HFF-Myc (cell line): Measurements from ENCODE around the gene HSPG2.
A peak's percentile ranks its signal among the peaks of the same experiment; 100 is the strongest.

ENCODE experiments used
- DNase-seq: peaks from one replicate; pipeline ENCODE4 v3.0.0-alpha.2; 2011; ENCODE audit warnings: low read depth; ENCODE audit errors: extremely low read depth
- H3K4me3 ChIP-seq: replicated peaks from 2 replicates; pipeline ENCODE4 v1.5.1; 2011; ENCODE audit warnings: low read depth, mild to moderate bottlenecking, control low read depth, low read length
- TF ChIP-seq, protein P1 (sequence below): IDR thresholded peaks from 2 replicates; pipeline ENCODE4 v1.5.1; 2012; ENCODE audit warnings: mild to moderate bottlenecking, low read depth, low read length, control low read depth; ENCODE audit errors: missing control alignments

Gene HSPG2

GRCh38 chr1:21870611-21871010 is 66.5 kb downstream of the HSPG2 start:
- no peak for DNase-seq
- TF ChIP-seq, protein P1, sequence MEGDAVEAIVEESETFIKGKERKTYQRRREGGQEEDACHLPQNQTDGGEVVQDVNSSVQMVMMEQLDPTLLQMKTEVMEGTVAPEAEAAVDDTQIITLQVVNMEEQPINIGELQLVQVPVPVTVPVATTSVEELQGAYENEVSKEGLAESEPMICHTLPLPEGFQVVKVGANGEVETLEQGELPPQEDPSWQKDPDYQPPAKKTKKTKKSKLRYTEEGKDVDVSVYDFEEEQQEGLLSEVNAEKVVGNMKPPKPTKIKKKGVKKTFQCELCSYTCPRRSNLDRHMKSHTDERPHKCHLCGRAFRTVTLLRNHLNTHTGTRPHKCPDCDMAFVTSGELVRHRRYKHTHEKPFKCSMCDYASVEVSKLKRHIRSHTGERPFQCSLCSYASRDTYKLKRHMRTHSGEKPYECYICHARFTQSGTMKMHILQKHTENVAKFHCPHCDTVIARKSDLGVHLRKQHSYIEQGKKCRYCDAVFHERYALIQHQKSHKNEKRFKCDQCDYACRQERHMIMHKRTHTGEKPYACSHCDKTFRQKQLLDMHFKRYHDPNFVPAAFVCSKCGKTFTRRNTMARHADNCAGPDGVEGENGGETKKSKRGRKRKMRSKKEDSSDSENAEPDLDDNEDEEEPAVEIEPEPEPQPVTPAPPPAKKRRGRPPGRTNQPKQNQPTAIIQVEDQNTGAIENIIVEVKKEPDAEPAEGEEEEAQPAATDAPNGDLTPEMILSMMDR, result no peak
- H3K4me3 ChIP-seq, result no peak overlapping the region

DNA sequence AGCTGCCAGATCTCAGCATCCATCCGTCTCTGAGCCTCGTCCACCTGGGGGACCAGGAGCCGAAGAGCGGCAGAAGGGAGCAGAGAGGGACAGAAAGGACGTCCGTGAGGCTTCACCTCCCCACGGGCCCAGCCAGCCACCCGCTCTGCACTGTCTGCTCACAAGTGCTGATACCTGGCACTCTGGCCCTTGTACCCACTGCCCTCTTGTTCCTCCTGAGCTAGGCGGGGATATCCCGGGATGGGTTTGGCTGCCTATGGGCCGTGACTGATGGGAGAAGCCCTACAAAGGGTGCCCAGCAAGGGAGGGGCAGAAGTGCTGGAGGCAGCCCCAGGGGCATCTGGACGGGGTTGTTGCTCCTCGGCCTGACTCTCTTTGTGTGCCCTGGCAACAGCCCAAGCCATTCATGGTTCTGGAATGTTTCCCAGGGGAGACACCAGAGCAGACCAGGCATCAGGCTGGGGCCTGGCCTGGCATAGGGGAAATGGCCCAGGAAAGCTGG is 67.4 kb downstream of the HSPG2 start:
- TF ChIP-seq, protein P1, result no peak
- peak; percentile 57 for DNase-seq
- no peak overlapping the region for H3K4me3 ChIP-seq

DNA sequence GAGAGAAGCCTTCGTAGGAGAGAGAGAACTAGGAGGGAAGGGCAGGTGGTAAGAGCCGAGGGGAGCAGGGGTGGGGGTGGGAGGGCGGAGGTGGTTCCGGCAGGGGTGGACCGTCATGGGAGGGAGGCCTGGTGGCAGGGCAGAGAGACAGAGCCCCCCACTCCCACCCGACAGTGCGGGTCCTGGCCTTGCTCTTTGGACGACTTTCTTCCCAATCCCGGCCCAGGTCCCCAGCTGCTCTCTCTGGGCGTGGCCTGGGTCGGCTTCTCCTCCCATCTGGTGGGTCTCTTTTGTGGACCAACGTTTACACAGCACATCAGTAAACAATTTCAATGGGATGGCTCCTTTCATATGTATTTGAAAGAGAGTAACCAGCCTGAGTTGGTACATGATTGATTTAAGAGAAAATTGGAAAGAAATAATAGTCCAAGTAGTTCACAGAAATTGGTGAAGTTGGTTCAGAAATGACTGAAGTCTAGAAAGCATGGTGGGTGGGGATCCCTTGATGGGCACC is 68.1 kb downstream of the HSPG2 start:
- TF ChIP-seq, protein P1, result no peak
- no peak for DNase-seq
- H3K4me3 ChIP-seq, result no peak overlapping the region

GRCh38 chr1:21868482-21868881 is 68.6 kb downstream of the HSPG2 start:
- no peak overlapping the region for H3K4me3 ChIP-seq
- no peak for DNase-seq
- TF ChIP-seq, protein P1, result no peak

GRCh38 chr1:21867451-21867996 is 69.6 kb downstream of the HSPG2 start:
- no peak for DNase-seq
- TF ChIP-seq, protein P1, result no peak
- H3K4me3 ChIP-seq, result no peak overlapping the region

DNA sequence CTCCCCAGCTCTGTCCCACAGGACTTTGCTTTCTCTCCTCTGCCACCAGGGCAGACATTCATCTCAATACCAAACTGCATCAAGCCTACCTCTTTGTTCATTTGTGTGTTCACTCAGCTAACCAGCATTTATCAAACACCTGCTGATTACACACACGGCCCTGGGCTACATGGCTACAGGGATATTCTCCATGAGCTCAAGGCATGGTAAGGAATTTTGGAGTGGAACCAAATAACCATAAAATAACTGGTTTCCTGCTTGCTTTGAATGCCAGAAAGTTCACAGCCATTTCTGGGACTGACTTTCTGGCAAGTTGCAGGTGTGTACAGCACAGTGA is 70.4 kb downstream of the HSPG2 start:
- H3K4me3 ChIP-seq, result no peak overlapping the region

More for the DNA sequence above, 70.4 kb downstream of the HSPG2 start:
- TF ChIP-seq, protein P1, result no peak
- DNase-seq, result no peak
